Peyer's patch (tissue), 4 donors: ENCODE results near the gene SZT2. TPM values are rescaled to one million over a fixed set of nuclear protein-coding genes. Genes with fewer than 3 reads are reported as not detected.

Source experiments
- DNase-seq, 3 donors: peaks; one replicate each; pipeline ENCODE4 v3.0.0-alpha.2; 2017 to 2019
- H3K27ac ChIP-seq, 4 donors: fragments of 200-600 bp; sonication (generic); one replicate each; pipeline ENCODE4 v1.5.1; 2016 to 2019
- H3K27me3 ChIP-seq, 2 donors: fragments of 200-600 bp; sonication (generic); one replicate each; pipeline ENCODE4 v1.5.1; 2019
- H3K36me3 ChIP-seq, 3 donors: fragments of 200-600 bp; sonication (generic); one replicate each; pipeline ENCODE4 v1.5.1; 2016 to 2019
- H3K4me1 ChIP-seq, 4 donors: fragments of 200-600 bp; sonication (generic); one replicate each; pipeline ENCODE4 v1.5.1; 2016 to 2019
- H3K4me3 ChIP-seq, 4 donors: fragments of 200-600 bp; sonication (generic); 1 replicate in 3 of 4; 2 replicates in 1 of 4; pipeline ENCODE4 v1.5.1; 2016 to 2019; ENCODE audit warnings: mild to moderate bottlenecking in 1 of 4
- H3K9me3 ChIP-seq, 4 donors: fragments of 200-600 bp; sonication (generic); one replicate each; pipeline ENCODE4 v1.5.1; 2016 to 2019; ENCODE audit warnings: mild to moderate bottlenecking in 1 of 4
- CTCF ChIP-seq, 6 experiments: fragments of 450-650 bp in 4 of 6; fragments of 200-600 bp in 2 of 6; sonication (generic) in 1 of 6; IDR thresholded peaks; one replicate each; pipeline ENCODE4 v1.5.1; 2017 to 2019; ENCODE audit warnings: antibody characterized with exemption in 6 of 6, mild to moderate bottlenecking in 3 of 6, moderate library complexity in 1 of 6
- POLR2A ChIP-seq, 2 donors: fragments of 450-650 bp; IDR thresholded peaks; one replicate each; pipeline ENCODE4 v1.5.1; 2017; ENCODE audit warnings: antibody characterized with exemption in 2 of 2, mild to moderate bottlenecking in 2 of 2, moderate library complexity in 2 of 2
- total RNA-seq, 4 donors: library from RNA; depleted of rRNA; stranded (reverse); fragments of >200 nt; gene quantifications; one replicate each; pipeline ENCODE4 v1.1.0, GENCODE V29; 2016

The SZT2 gene
- total RNA-seq, 4 donors from 2014 or later: 76.9 to 129 (median 104) TPM

GRCh38 chr1:43427524-43427923 is 37.8 kb downstream of the SZT2 start:
- Histone ChIP-seq H3K27me3 (no peaks in the 10 kb centered on the region), H3K9me3 (no peaks in the 10 kb centered on the region), H3K36me3 (peaks cover 0 to 94% (median 5%) of the 10 kb centered on the region in 3 donors), H3K4me3 (no peak overlapping the region), H3K4me1 (no peaks in the 10 kb centered on the region), H3K27ac (no peak overlapping the region)
- DNase-seq: peak in 1 of 3 donors; percentile 53
- TF ChIP-seq CTCF (IDR thresholded peaks at IDR 0.05) (no peak), POLR2A (IDR thresholded peaks at IDR 0.05) (no peak)

GRCh38 chr1:43427941-43428340 is 38.2 kb downstream of the SZT2 start:
- TF ChIP-seq POLR2A (IDR thresholded peaks at IDR 0.05) (no peak), CTCF (IDR thresholded peaks at IDR 0.05) (no peak)
- no peak overlapping the region for H3K27ac ChIP-seq
- peaks cover 0 to 94% (median 5%) of the 10 kb centered on the region in 3 donors for H3K36me3 ChIP-seq
- H3K4me3 ChIP-seq: no peak overlapping the region
- H3K27me3 ChIP-seq: no peaks in the 10 kb centered on the region
- no peaks in the 10 kb centered on the region for H3K9me3 ChIP-seq
- H3K4me1 ChIP-seq: no peaks in the 10 kb centered on the region
- DNase-seq: peak in 1 of 3 donors; percentile 38

GRCh38 chr1:43430831-43431230 is 41.1 kb downstream of the SZT2 start:
- TF ChIP-seq POLR2A (IDR thresholded peaks at IDR 0.05) (no peak), CTCF (IDR thresholded peaks at IDR 0.05) (no peak)
- no peak overlapping the region for H3K27ac ChIP-seq
- no peak overlapping the region for H3K4me3 ChIP-seq
- H3K36me3 ChIP-seq: peaks cover 0 to 91% (median 5%) of the 10 kb centered on the region in 3 donors
- DNase-seq: no peak
- no peaks in the 10 kb centered on the region for H3K27me3 ChIP-seq
- peaks cover 0 to 8% (median 0%) of the 10 kb centered on the region in 4 donors for H3K4me1 ChIP-seq
- no peaks in the 10 kb centered on the region for H3K9me3 ChIP-seq

- no peak for TF ChIP-seq POLR2A (IDR thresholded peaks at IDR 0.05)
- no peak for TF ChIP-seq CTCF (IDR thresholded peaks at IDR 0.05)
- DNase-seq: peak in 1 of 3 donors; percentile 34
- Histone ChIP-seq H3K36me3 (peaks cover 0 to 85% (median 5%) of the 10 kb centered on the region in 3 donors), H3K9me3 (no peaks in the 10 kb centered on the region), H3K4me1 (peaks cover 0 to 10% (median 0%) of the 10 kb centered on the region in 4 donors), H3K4me3 (no peak overlapping the region), H3K27me3 (no peaks in the 10 kb centered on the region), H3K27ac (no peak overlapping the region)
Observed at GRCh38 chr1:43431676-43432075, 42.0 kb downstream of the SZT2 start.

GRCh38 chr1:43432171-43432860 is 42.6 kb downstream of the SZT2 start:
- no peak overlapping the region for H3K27ac ChIP-seq
- peak in 2 of 3 donors; percentile 43 to 44 for DNase-seq
- peaks cover 0 to 78% (median 5%) of the 10 kb centered on the region in 3 donors for H3K36me3 ChIP-seq
- TF ChIP-seq CTCF (IDR thresholded peaks at IDR 0.05) (no peak), POLR2A (IDR thresholded peaks at IDR 0.05) (no peak)
- H3K4me1 ChIP-seq: peaks cover 0 to 10% (median 0%) of the 10 kb centered on the region in 4 donors
- H3K4me3 ChIP-seq: no peak overlapping the region
- no peaks in the 10 kb centered on the region for H3K27me3 ChIP-seq
- no peaks in the 10 kb centered on the region for H3K9me3 ChIP-seq
